Large intestine (tissue), 3 donors: ENCODE data around the gene BOC. TPM values are rescaled to one million over a fixed set of nuclear protein-coding genes. Genes with fewer than 3 reads are reported as not detected.
A peak's percentile ranks its signal among the peaks of the same experiment; 100 is the strongest.

Source experiments
- DNase-seq, 2 donors: peaks; one replicate each; pipeline versions ENCODE4 v3.0.0 to v3.0.0-alpha.2; 2013
- H3K27ac ChIP-seq: one replicate; pipeline ENCODE4 v1.5.1; 2013; ENCODE audit warnings: low read length
- H3K27me3 ChIP-seq: 2 replicates; pipeline ENCODE4 v1.6.1; 2013; ENCODE audit warnings: low read length; ENCODE audit not compliant: control insufficient read depth, insufficient read depth
- H3K36me3 ChIP-seq: 2 replicates; pipeline ENCODE4 v1.6.1; 2013; ENCODE audit warnings: low read length; ENCODE audit not compliant: control insufficient read depth, insufficient read depth
- H3K4me1 ChIP-seq: one replicate; pipeline ENCODE4 v1.6.1; 2013; ENCODE audit warnings: low read length; ENCODE audit not compliant: control insufficient read depth, insufficient read depth
- H3K4me3 ChIP-seq: one replicate; pipeline ENCODE4 v1.5.1; 2013; ENCODE audit warnings: low read length
- H3K9me3 ChIP-seq: one replicate; pipeline ENCODE4 v1.6.1; 2013; ENCODE audit warnings: mild to moderate bottlenecking, low read depth, low read length, moderate library complexity; ENCODE audit not compliant: control insufficient read depth
- WGBS: methylation state at CpG from one replicate; pipeline ENCODE4 v1.1.5; 2013; ENCODE audit warnings: low lambda C conversion rate; ENCODE audit not compliant: insufficient coverage; 5-methylcytosine and 5-hydroxymethylcytosine counted together
- polyA plus RNA-seq: library from polyadenylated mRNA; unstranded; fragments of 120-200 nt; gene quantifications from one replicate; pipeline ENCODE4 v1.2.1, GENCODE V29; 2013

Gene BOC
- polyA plus RNA-seq, 1 donor: 14.7 TPM

GRCh38 chr3:113285741-113286140 lies 74.4 kb downstream of the BOC start:
- 100% methylated on average over 2 of the region's 3 CpGs for WGBS
- no peaks in the 10 kb centered on the region for H3K27me3 ChIP-seq
- no peaks in the 10 kb centered on the region for H3K4me1 ChIP-seq
- H3K36me3 ChIP-seq: peaks cover 18% of the 10 kb centered on the region
- no peaks in the 10 kb centered on the region for H3K9me3 ChIP-seq
- DNase-seq: no peak
- no peak overlapping the region for H3K27ac ChIP-seq
- H3K4me3 ChIP-seq: no peak overlapping the region

GRCh38 chr3:113286524-113286923 lies 75.2 kb downstream of the BOC start:
- no CpG with 5 or more reads among the region's 6 CpGs for WGBS

GRCh38 chr3:113287111-113287802 lies 75.9 kb downstream of the BOC start:
- H3K27ac ChIP-seq: no peak overlapping the region
- no peaks in the 10 kb centered on the region for H3K4me1 ChIP-seq
- H3K4me3 ChIP-seq: no peak overlapping the region
- H3K27me3 ChIP-seq: no peaks in the 10 kb centered on the region
- DNase-seq: no peak
- no CpG with 5 or more reads among the region's 10 CpGs for WGBS
- H3K36me3 ChIP-seq: peaks cover 12% of the 10 kb centered on the region
- H3K9me3 ChIP-seq: no peaks in the 10 kb centered on the region

More at GRCh38 chr3:113286524-113286923, 75.2 kb downstream of the BOC start:
- Histone ChIP-seq H3K9me3 (no peaks in the 10 kb centered on the region), H3K27me3 (no peaks in the 10 kb centered on the region), H3K4me3 (no peak overlapping the region), H3K4me1 (no peaks in the 10 kb centered on the region), H3K36me3 (peaks cover 17% of the 10 kb centered on the region), H3K27ac (no peak overlapping the region)
- DNase-seq: no peak

- Histone ChIP-seq H3K27me3 (no peaks in the 10 kb centered on the region), H3K27ac (no peak overlapping the region), H3K9me3 (no peaks in the 10 kb centered on the region), H3K4me1 (no peaks in the 10 kb centered on the region), H3K36me3 (peaks cover 12% of the 10 kb centered on the region), H3K4me3 (no peak overlapping the region)
- 0% methylated on average over 1 of the region's 5 CpGs for WGBS
- peak; percentile 34 to 44 for DNase-seq
These were observed 76.7 kb downstream of the BOC start for GRCh38 chr3:113287803-113288648.

GRCh38 chr3:113288881-113289280 lies 77.5 kb downstream of the BOC start:
- no peak overlapping the region for H3K27ac ChIP-seq
- H3K4me3 ChIP-seq: no peak overlapping the region
- no peaks in the 10 kb centered on the region for H3K27me3 ChIP-seq

GRCh38 chr3:113291572-113291971 lies 80.2 kb downstream of the BOC start:
- H3K4me1 ChIP-seq: no peaks in the 10 kb centered on the region
- no peak overlapping the region for H3K4me3 ChIP-seq
- H3K36me3 ChIP-seq: peaks cover 2% of the 10 kb centered on the region
- H3K27me3 ChIP-seq: no peaks in the 10 kb centered on the region
- H3K9me3 ChIP-seq: no peaks in the 10 kb centered on the region
- no peak overlapping the region for H3K27ac ChIP-seq
- 0% methylated on average over 1 of the region's 6 CpGs for WGBS
- no peak for DNase-seq

More at GRCh38 chr3:113288881-113289280, 77.5 kb downstream of the BOC start:
- H3K36me3 ChIP-seq: peaks cover 11% of the 10 kb centered on the region
- H3K4me1 ChIP-seq: no peaks in the 10 kb centered on the region
- no peak for DNase-seq
- no CpG with 5 or more reads among the region's 3 CpGs for WGBS
- no peaks in the 10 kb centered on the region for H3K9me3 ChIP-seq

- no peak overlapping the region for H3K4me3 ChIP-seq
- H3K4me1 ChIP-seq: no peaks in the 10 kb centered on the region
- no peaks in the 10 kb centered on the region for H3K9me3 ChIP-seq
- no peaks in the 10 kb centered on the region for H3K27me3 ChIP-seq
- no CpG with 5 or more reads among the region's 2 CpGs for WGBS
- no peak overlapping the region for H3K27ac ChIP-seq
- H3K36me3 ChIP-seq: peaks cover 2% of the 10 kb centered on the region
- no peak for DNase-seq
These were observed 81.6 kb downstream of the BOC start for GRCh38 chr3:113292933-113293332.

- DNase-seq: no peak
- no CpG with 5 or more reads among the region's 1 CpG for WGBS
- Histone ChIP-seq H3K9me3 (no peaks in the 10 kb centered on the region), H3K27ac (no peak overlapping the region), H3K36me3 (peaks cover 4% of the 10 kb centered on the region), H3K27me3 (no peaks in the 10 kb centered on the region), H3K4me3 (no peak overlapping the region), H3K4me1 (no peaks in the 10 kb centered on the region)
These were observed 82.0 kb downstream of the BOC start for GRCh38 chr3:113293348-113293747.

- Histone ChIP-seq H3K4me1 (no peaks in the 10 kb centered on the region), H3K9me3 (no peaks in the 10 kb centered on the region), H3K4me3 (no peak overlapping the region), H3K27ac (no peak overlapping the region), H3K36me3 (peaks cover 4% of the 10 kb centered on the region), H3K27me3 (no peaks in the 10 kb centered on the region)
- no peak for DNase-seq
These were observed 84.1 kb downstream of the BOC start for GRCh38 chr3:113295463-113295862.

- Histone ChIP-seq H3K4me3 (no peak overlapping the region), H3K9me3 (no peaks in the 10 kb centered on the region), H3K36me3 (peaks cover 4% of the 10 kb centered on the region), H3K27ac (no peak overlapping the region), H3K4me1 (no peaks in the 10 kb centered on the region), H3K27me3 (no peaks in the 10 kb centered on the region)
- WGBS: 83% methylated on average over 1 of the region's 2 CpGs
- no peak for DNase-seq
These were observed 85.9 kb downstream of the BOC start for GRCh38 chr3:113297287-113297686.
